Cortex of kidney (tissue), 1 donor: Measurements from ENCODE around the gene PITX1.

Source experiments
- DNase-seq: peaks from one replicate; lab custom pipeline; 2025; lab: John Stamatoyannopoulos, UW

Gene PITX1

DNA sequence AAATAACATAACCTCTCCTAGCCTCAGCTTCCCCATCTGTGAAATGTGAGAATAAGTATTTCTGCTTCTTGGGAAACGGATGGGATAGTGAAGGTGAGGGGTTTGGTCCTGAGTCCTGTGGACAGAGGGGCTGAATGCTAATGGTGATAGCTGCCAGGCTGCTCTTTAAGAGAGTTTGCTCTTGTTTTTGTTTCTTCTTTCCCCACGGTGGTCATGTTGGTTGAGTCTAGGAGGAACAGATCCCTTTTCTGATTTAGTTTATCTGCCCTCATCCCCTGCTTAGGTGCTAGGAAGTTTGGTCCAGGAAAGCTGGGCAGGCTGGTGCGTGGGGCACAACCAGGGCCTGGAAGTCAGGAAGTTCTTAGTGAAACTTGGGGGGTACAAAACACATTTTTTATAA is 7.7 kb upstream of the PITX1 start:
- no peak for DNase-seq

DNA sequence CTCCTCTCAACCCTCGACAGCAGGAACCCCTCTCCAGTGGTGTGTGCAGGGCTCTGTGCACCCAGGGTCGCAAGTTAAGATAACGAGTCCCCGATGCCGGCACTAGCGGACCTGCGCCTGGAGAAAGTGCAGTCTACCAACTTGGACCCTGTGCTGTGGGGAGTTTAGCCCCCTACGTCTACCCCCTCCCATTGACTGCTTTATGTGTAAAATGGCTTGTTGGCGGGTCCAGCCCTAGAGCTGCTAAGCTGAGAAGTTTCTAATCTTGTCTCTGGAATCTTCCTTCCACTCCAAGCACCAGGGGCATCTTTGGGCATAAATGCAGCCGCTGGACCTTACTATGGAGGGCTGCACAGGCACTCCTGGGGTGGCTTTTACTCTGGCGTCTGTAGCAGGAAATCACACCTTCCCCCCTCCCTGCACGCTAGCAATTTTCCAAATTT is 7.1 kb upstream of the PITX1 start:
- no peak for DNase-seq

DNA sequence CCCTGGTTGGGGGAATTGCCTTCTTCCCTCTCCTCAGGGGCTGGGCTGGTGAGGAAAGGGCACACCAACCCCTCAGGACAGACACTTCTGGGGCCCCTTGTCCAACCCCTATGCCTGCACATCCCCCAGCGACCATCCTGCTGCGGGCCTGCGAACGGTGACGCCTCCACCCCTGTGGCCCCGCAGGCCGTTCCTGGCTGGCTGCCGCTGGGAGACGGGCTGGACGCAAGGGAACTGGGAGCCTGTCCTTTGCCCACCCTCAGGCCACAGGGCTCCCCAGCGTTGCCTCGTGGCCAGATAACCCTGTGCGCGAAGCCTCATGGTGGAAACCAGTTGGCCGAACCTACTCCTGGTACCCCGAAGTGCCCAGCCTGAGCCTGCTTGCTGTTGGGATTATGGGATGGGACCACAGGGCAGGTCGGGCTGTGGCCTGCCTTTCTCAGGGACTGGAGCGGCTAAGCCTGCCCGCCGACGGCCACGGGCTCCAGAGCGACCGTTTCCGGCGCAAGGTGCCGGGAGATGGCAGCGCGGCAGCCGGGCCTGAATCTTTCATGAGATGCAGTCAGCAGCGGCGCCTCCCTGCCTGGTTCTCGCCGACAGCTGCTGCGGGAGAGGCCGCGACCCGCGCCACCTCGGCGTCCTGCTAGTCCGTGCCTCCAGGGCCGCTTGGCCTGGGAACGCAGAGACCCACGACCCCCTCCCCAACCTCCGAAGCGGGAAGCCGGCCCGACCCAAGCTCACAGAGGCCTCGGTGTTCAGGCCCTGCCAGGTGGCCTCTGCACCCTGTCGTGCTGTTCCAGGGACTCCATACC is 6.5 kb upstream of the PITX1 start:
- no peak for DNase-seq

DNA sequence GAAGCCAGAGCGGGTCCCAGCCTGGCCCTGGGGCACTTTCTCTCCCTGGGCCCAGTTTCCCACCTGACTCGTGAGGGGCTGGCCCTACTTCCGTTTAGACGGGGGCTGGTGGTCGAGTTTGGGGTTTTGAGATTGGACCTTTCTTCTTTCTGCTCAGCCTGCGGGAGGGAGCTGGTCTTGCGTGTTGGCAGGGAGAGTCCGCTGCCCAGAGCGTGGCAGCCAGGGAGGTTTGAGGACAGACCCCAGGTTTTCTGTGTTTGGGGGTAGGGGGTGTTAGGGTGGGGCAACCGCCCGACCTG is 6.0 kb upstream of the PITX1 start:
- no peak for DNase-seq

DNA sequence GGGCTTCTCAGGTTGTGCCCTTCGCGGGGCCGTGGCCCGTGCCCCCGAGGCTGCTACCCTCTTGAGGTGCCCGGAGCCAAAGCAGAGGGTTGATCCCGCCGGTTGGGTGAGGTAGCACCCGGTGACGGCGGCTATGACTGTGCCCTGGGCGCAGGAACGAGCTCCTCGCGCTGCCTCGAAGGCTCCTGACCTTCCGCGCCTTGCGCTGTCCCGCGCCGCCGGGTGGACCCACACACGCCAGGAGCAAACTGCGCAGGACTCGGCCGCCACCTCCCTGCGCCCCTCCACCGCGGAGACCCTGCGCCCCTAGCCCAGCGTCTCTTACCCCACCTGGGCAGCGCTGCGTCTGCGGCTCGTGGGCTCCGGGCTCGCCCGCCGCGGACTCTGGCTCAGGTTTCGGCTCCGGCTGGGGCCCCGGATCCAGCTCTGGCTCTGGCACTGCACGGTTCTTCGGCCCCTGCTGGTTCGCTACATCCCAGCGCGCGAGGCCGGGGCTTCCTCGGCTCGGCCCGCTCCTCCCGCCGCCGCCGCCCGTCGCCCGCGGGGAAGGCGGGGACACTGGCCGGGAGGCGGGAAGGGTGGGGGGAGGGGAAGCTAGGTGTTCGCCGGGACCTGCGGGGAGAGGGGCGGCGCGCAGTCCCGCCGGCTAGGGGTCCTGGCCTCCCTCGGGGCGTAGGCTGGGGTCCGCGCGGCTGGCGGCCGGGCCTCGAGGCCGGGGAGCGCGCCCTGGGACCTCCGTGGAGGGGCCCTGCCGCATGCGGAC is 5.4 kb upstream of the PITX1 start:
- no peak for DNase-seq

DNA sequence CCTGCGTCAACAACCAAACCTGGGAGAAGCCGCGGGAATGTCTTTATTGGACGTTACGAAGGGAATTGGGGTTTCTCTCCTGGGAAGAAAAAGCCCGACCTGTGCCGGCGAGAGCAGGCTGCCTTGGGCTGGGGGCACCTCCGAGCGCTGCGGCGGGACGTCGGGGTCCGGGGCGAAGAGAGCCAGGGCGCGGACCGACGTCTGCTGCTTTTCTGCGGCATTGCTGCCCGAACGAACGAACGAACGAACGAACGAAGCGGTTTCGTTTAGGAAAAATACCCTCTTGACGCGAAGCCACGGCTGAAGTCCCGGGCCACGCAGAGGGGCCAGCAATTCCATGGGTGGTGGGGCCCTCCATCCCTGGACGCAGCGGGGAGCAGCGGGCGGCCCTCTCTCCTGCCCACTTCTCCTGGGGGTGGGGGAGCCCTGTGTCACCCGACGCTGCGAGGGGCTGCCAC is 4.8 kb upstream of the PITX1 start:
- DNase-seq: no peak

DNA sequence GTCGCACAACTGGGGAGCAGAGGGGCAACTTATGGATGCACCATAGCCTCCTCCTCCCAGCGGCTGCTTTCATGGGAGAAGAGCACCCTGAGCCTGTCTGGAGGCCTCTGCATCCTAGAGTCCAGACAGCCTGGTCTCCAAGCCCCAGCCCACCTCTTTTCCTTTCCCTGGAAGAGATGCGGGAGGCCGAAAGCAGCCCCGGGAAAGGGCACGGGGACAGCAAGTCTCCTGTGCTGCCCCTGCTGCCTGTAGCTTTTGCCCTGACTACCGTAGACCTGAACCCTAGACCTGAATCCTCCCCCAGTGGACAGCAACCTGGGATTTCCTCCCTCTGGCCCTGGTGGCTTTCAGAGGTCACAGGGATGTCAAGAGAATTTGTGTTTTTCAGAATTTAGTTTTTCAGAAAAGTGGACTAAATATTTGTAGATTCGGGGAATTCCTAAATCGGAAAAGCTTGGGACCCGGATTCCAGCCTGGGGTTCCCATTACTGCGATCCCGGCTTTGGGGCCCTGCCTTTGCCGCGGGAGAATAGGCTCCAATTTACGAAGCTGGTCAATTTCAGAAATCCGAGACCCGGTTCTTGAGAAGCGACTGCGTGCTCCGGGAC is 4.3 kb upstream of the PITX1 start:
- no peak for DNase-seq

DNA sequence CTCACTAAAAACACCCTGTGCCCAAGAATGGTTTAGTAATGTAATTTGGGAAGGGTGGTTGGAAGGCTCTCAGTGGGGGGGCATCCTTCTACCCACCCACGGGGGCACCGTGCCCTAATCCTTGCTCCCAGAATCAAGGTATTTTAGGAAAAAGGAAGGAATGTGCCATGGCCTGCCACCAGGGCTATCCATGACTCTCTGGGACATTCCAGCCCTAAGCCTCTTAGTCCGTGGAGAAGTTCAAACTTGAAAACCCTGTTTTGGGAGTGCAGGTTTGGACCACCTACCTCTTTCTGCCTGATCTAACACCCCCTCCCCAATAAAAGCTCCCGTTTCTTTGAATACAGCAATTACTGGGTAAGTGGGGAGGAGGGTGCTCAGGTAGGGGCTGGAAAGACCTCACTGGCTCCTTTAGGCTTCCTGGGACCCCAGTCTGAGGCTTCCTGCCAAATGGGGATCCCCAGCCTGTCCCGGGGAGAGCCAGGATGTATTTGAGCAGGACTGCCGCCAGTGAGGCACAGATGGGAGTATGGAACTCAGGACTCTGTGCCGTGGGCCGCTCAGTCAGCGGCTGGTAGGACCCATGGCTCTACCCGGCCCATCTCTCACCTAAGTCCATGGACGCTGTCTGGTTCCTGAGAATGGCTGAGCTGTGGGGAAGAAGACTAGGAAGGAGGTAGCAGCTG is 3.6 kb upstream of the PITX1 start:
- DNase-seq: no peak

DNA sequence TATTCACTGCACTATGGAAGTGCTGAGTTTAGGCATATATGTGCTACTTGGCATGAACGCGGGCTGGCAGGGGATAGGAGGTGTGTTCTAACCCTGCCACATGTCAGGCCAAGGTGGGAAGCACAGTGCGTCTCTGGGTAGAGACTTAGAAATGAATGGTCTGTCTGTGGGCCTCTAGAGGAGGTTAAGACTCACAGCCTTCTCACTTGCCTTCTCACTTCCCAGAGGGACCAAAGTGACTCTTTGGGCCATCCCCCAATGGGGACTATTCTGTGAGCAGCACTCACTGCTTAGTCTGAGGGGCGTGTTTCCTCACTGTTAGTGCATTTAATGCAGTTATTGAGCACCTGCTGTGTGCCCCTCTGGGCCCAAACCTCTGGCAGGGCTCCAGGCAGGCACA is 2.4 kb upstream of the PITX1 start:
- DNase-seq: no peak

DNA sequence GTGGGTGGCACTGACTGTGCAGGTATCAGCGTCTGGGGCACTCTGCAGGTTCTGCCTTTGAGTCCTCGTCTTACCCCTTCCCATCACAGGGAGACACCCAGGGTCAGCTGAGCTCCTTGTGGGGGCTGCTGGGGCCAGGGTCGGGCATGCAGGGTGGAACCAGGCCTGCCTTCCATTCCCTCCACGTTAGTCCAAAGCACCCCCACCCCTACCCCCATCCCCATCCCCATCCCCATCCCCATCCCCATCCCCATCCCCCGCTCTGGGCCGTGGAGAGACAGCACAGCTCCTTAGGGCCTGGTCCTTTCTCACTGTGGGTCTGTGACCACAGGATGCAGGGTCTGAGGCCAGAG is 1.6 kb upstream of the PITX1 start:
- DNase-seq: no peak

DNA sequence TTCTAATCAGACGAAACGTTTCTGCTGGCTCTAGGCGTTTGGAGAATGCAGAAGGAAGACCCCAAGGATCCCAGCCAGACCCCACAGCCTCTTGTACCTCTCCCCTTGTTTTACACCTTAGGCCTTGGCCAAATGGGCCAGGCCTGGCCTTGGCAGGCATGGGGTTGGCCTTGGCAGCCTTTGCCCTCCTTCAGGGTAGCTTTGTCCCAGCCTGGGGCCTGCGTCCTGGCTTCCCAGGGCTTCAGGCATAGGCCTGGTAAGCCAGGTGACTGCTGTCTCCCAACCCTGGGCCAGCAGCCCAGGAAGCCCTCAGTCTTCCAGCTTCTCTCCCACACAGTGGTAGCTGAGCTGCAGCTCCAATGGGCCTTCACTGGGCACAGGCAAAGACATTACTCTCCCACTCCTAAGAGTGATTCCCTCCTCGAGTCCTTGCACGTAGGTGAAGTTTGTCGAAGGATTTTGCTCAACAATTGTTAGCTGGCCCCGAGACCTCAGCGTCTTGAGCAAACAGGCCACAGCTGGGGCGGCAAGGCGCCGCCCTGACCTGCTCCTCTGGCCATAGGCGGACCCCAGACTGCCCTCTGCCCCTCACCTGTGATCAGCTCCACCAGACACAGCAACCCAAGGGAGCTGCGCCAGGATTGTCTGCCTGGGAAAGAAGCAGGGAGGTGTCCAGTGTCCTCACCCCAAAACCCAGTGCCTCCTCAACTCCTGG is 1.1 kb upstream of the PITX1 start:
- no peak for DNase-seq

DNA sequence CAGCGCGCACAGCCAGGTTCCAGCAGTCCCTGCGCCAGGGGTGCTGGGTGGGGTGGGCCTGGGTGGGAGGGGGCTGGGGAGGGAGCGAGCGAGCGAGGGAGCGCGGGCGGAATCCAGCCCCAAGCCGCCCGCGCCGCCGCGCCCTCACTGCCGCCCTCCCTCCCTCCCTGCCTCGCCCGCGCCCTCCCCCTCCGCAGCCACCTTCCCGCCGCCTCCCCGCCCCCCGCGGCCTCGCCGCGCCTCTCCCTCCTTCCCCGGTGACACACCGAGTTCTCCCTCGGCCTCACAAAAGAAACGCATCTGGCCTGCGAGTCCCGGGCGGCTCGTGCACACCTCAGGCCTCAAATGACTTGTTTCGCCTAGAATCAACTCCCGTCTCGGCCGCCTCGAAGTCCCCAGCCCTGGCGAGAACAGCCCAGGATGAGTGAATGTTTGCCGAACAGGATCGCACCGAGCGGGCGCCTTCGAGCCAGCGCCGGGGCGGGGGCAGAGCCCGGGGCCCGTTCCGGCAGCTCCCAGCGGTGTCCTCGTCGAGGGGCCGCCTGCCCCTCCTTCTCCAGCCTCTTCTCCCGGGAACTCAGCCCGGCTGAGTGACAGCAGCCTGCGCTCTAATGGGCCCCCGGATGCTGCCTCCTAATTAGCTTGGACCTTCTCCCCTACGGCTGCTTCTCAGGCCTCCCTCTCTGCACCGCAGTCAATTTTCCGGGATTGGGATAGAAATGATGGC is 371 bp upstream of the PITX1 start:
- DNase-seq: no peak

DNA sequence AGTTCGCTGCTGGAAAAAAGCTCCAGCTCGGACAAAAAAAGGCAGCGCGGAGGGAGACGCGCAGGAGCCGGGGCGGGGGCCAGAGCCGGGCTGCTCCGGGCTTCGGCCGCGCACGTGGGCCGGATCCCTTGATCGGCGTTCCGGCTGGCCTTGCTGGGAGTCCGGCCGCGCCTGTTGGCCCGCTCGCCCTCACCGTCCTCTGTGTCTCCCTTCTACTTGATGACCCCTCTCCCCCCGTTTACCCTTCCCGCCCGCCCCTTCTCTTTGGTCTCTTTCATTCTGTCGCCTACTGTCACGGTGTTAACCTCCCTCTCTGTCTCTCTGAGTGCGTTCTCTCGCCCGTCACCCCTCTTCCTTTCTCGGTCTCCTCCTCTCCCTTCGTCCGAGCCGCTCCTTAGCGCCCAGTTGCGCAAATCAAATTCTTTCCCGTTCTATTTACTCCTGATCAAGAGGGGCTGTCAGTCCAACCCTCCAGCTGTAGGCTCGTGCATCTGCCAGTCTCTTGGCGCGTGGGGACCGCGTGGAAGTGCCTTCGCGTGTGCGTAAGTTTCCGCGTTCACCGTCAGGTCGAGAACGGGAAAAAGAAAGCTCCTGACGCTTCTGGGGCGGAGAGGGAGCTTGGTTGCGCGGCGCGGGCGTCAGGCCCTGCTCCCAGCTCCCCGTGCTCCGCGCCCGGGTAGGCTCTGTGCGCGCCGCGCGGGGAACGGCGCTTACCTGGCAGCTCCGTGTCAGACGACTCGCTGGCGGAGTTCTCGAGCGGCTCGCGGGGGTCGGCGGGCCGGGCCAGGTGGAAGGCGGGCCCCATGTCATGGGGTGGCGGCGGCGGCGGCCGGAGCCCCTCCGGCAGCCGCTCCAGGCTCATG is 798 bp downstream of the PITX1 start:
- no peak for DNase-seq

DNA sequence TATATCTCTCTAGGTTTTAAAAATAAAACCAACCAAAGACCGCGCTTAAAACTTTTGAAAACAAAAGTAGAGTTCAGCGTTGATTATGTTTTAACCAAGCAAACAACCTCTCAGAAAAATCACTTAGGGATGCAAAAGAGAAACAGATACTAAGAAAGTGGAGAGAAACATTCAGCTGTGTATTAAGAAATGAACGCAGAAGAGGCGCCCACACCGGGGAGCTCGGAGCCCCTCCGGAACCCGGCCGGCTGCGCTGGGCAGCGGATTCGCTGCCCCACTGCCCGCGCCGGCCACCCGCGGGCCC is 1.4 kb downstream of the PITX1 start:
- no peak for DNase-seq

DNA sequence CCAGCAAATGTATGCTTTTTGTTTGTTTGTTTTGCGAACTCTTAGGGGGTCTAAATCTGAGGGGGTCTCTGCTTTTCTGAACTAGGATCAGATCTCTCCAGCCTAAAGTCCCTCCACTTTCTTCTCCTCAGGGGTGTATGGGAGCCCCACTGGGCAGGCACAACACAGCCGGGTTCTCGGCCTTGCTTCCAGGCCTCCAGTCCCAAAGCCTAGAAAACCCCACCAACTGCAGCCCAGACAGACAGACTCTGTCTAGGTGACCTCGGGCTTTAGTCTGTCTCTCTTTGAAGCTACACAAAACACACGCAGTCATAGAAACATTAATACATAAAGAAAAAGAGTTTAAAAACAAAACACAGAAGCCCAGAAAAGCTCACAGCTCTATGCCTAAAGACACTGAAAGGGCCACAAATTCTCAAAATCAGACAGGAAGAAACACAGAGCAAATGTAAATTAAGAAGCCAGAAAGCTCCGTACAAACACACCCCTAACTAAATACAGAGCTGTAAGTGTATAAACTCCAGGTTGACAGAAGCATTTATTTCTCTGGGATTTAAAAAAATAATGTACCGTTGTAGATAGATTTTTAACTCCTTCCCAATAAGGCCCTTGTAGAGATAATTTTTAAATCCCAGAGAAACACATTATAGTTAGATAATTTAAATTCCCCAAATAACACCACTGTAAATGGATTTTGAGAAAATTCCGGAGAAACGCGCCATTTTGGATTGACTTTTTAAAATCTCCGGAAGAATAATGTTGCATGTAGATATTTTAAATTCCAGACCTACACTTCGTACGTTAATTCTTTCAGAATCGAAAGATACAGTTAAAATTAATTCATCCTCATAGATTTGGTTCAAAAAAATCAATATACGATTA is 2.0 kb downstream of the PITX1 start:
- DNase-seq: no peak

DNA sequence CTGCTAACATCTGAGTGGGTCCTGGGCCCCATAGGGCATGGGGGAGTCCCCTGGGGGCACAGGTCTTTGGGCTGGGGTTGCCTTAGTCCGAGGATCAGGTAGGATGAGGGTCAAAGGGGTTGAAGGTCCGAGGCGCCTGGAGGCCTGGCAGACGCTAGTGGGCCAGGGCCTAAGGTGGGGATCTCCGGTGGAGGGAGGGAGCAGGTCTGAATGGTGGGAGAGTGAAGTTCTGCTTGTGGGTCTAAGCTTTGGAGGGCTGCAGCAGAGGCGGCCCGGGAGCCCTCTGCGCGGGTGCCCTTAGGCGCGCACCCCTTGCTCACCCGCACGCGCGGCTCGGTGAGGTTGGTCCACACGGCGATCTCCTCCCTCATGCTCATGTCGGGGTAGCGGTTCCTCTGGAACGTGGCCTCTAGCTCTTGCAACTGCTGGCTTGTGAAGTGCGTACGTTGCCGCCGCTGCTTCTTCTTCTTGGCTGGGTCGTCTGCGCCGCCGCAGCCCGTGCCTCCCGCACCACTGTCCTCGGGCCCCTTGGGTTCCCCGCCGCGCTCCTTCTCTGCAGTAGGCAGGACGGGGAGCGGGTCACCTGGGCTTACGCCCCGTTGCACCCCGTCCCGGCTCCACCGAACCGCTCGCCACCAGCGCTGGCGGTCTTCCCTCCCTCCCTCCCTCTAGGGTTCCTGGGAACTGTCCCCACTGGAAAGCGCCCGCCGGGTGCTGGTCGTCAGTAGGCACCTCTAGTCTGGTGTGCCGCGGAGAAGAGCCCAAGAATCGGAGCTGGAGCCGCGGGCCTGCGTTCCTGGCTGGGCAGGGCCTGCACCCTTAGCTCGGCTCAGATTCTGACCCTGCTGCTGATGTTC is 2.8 kb downstream of the PITX1 start:
- DNase-seq: no peak

DNA sequence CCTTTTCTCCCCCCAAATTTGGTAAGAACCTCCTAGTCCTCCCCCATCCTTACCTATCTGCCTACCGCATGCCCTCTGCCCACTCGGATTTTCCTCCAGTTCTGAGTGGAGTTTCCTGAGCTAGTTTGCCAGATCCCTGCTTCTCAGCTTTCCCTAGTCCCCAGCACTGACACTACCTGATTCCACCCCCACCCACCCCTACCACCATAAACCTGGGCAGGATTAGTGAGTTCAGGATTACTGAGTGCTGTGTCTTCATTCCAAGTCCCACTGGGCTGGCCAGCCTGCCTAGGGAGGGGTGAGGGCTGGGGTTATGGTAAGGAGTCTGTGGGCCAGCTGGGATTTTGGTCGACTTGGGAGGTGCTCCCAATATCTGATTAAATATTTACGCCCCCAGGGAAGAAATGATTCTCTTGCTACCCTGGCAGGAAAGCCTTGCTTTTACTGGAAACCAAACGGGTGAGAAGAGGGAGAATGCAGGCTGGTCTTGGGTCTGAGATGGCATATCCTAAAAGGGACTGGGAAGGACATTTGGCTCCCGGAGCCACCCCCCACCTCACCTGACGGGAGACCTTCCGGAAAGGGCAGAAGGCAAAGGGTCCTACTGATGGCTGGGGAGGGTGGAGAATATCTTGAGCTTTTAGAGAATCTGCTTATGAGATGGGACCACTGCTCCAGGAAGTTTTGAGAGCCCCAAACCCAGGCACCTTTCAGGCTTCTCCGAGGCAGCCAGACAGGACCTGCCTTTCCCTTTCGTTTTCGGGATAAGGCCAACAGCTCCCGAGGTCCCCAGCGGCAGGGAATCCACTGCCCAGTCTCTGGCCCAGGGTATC is 3.7 kb downstream of the PITX1 start:
- DNase-seq: no peak
